Measurements from ENCODE around the gene SIRPG.
"Not testable (repeated sequence)": the region's sequence is repeated elsewhere in the genome, so short reads cannot be mapped to it uniquely, and the experiment has no call there.

The SIRPG gene

GRCh38 chr20:1635291-1635979, 22.1 kb downstream of the SIRPG start:
- no peak for DNase-seq

- DNase-seq, result no peak
These were observed 24.0 kb downstream of the SIRPG start for GRCh38 chr20:1633535-1633934.

GRCh38 chr20:1632178-1632577, 25.4 kb downstream of the SIRPG start:
- no peak for DNase-seq

GRCh38 chr20:1631309-1632151, 26.0 kb downstream of the SIRPG start:
- no peak for DNase-seq

- DNase-seq, result no peak
These were observed 27.4 kb downstream of the SIRPG start for GRCh38 chr20:1630186-1630585.

GRCh38 chr20:1629321-1629720, 28.3 kb downstream of the SIRPG start:
- DNase-seq, result no peak

- no peak for DNase-seq
These were observed 29.0 kb downstream of the SIRPG start for GRCh38 chr20:1628621-1629020.

- DNase-seq, result no peak
These were observed 30.4 kb downstream of the SIRPG start for GRCh38 chr20:1627200-1627550.

GRCh38 chr20:1626528-1627199, 30.9 kb downstream of the SIRPG start:
- no peak for DNase-seq

GRCh38 chr20:1625083-1625690, 32.4 kb downstream of the SIRPG start:
- no peak for DNase-seq

GRCh38 chr20:1623501-1624205, 33.9 kb downstream of the SIRPG start:
- DNase-seq, result no peak

- no peak for DNase-seq
These were observed 35.1 kb downstream of the SIRPG start for GRCh38 chr20:1622450-1622849.

GRCh38 chr20:1621316-1621715, 36.3 kb downstream of the SIRPG start:
- no peak for DNase-seq

- DNase-seq, result no peak
These were observed 37.6 kb downstream of the SIRPG start, which contains the start of gene SIRPB1 for GRCh38 chr20:1619861-1620444. SIRPB1 (minus strand) TSS chr20:1620009; CDS start chr20:1619944, 65 bp downstream.

- DNase-seq, result no peak
These were observed 38.5 kb downstream of the SIRPG start for GRCh38 chr20:1618954-1619540.

- DNase-seq, result no peak
These were observed 39.1 kb downstream of the SIRPG start for GRCh38 chr20:1618479-1618878.

GRCh38 chr20:1616858-1617434, 40.6 kb downstream of the SIRPG start:
- no peak for DNase-seq

GRCh38 chr20:1610404-1610803, 47.2 kb downstream of the SIRPG start:
- not testable (repeated sequence) for DNase-seq

GRCh38 chr20:1608678-1609347, 48.8 kb downstream of the SIRPG start:
- not testable (repeated sequence) for DNase-seq

- DNase-seq, result no peak
These were observed 56.8 kb downstream of the SIRPG start for GRCh38 chr20:1600736-1601135.

GRCh38 chr20:1595333-1595732, 62.2 kb downstream of the SIRPG start:
- no peak for DNase-seq

All from DMS 273 treated with DMSO at 0.1 percent for 48 hours (cell line).